Measurements from ENCODE around the gene APBA1.

GRCh38 chr9:69573651-69574050 lies 98.5 kb downstream of the APBA1 start:
- no peak for TF ChIP-seq CTCF (IDR thresholded peaks at IDR 0.05; ENCODE audit: insufficient read depth, low read length, poor library complexity, severe bottlenecking)
- TF ChIP-seq EZH2phosphoT487 (conservative IDR thresholded peaks at IDR 0.05; ENCODE audit: low read length): no peak

Measured in SU-DHL-6 (cell line).